GM12878 (cell line): Measurements from ENCODE around the gene PODXL2. TPM values are rescaled to one million over a fixed set of nuclear protein-coding genes. Genes with fewer than 3 reads are reported as not detected.

Source experiments
- ATAC-seq: fragments of 200-7000 bp; cut with Tn5 transposase; 3 replicates; pipeline ENCODE4 v1.9.1; 2020; ENCODE audit warnings: mild to moderate bottlenecking, moderate library complexity
- BruUV-seq: library from RNA; stranded (reverse); fragments of 400-500 nt; replicated peaks from 2 replicates; lab custom pipeline; 2021; lab: Mats Ljungman, UMichigan
- CTCF ChIA-PET: fragments of 300-600 bp; sonication (Branson Sonifier 250); formaldehyde crosslinking; extraction: SDS; loops from one replicate; lab custom pipeline; 2021; ENCODE audit warnings: inconsistent platforms; lab: Yijun Ruan, JAX
- POLR2A ChIA-PET: fragments of 350-600 bp; formaldehyde crosslinking; extraction: SDS; loops from one replicate; lab custom pipeline; 2021; ENCODE audit warnings: inconsistent platforms; lab: Charles Lee
- RAD21 ChIA-PET: fragments of 300-600 bp; sonication (Branson Sonifier 250); formaldehyde crosslinking; loops from one replicate; lab custom pipeline; 2023; ENCODE audit warnings: antibody characterized with exemption; ENCODE audit not compliant: unreplicated experiment; lab: Charles Lee
- SMC1A ChIA-PET: fragments of 300-600 bp; sonication (Branson Sonifier 250); formaldehyde crosslinking; loops from one replicate; lab custom pipeline; 2023; ENCODE audit not compliant: unreplicated experiment, uncharacterized antibody; lab: Charles Lee
- DNase-seq: peaks from one replicate; pipeline ENCODE4 v3.0.0-alpha.2; 2011; ENCODE audit warnings: low read depth, low spot score
- FAIRE-seq: peaks from 3 replicates; lab custom pipeline; 2011; peaks lifted over from hg19 to GRCh38; lab: Jason Lieb, UNC
- H2AFZ ChIP-seq: 2 replicates; pipeline ENCODE4 v1.6.0; 2011; ENCODE audit warnings: low read depth, low read length, control low read depth; ENCODE audit not compliant: control insufficient read depth
- H3K27ac ChIP-seq: 2 replicates; pipeline ENCODE4 v1.5.1; 2011; ENCODE audit warnings: control low read depth; ENCODE audit not compliant: control insufficient read depth, insufficient read depth
- H3K27me3 ChIP-seq, 2 experiments: replicated peaks in 1 of 2; 2 replicates each; pipeline versions ENCODE4 v1.6.0 to v1.6.1; 2011; ENCODE audit warnings: low read length in 1 of 2; ENCODE audit not compliant: control insufficient read depth in 2 of 2, insufficient read depth in 2 of 2
- H3K36me3 ChIP-seq, 2 experiments: 2 replicates each; pipeline ENCODE4 v1.5.1; 2011; ENCODE audit warnings: low read length in 1 of 2; ENCODE audit not compliant: control insufficient read depth in 2 of 2, insufficient read depth in 2 of 2
- H3K4me1 ChIP-seq: 2 replicates; pipeline ENCODE4 v1.6.1; 2011; ENCODE audit warnings: mild to moderate bottlenecking, low read length, moderate library complexity, mixed read lengths; ENCODE audit not compliant: control insufficient read depth, insufficient read depth
- H3K4me2 ChIP-seq: 2 replicates; pipeline ENCODE4 v1.6.0; 2011; ENCODE audit warnings: control low read depth; ENCODE audit not compliant: control insufficient read depth, insufficient read depth
- H3K4me3 ChIP-seq: fragments of 200-600 bp; sonication (generic); 2 replicates; pipeline ENCODE4 v1.5.1; 2016
- H3K79me2 ChIP-seq: 2 replicates; pipeline ENCODE4 v1.6.0; 2011; ENCODE audit warnings: low read length; ENCODE audit not compliant: control insufficient read depth, insufficient read depth
- H3K9ac ChIP-seq: 2 replicates; pipeline ENCODE4 v1.8.0; 2011; ENCODE audit warnings: low read length, control low read depth, mixed read lengths; ENCODE audit not compliant: control insufficient read depth, insufficient read depth
- H3K9me3 ChIP-seq: replicated peaks from 3 replicates; pipeline ENCODE4 v1.5.1; 2011; ENCODE audit warnings: mild to moderate bottlenecking, low read length; ENCODE audit not compliant: control insufficient read depth, insufficient read depth
- H4K20me1 ChIP-seq: 2 replicates; pipeline ENCODE4 v1.6.0; 2011; ENCODE audit not compliant: control insufficient read depth, insufficient read depth
- RAD51 ChIP-seq: fragments of 450-650 bp; IDR thresholded peaks from 2 replicates; pipeline ENCODE4 v1.6.1; 2016; ENCODE audit warnings: moderate library complexity, mild to moderate bottlenecking, inconsistent platforms
- RUNX3 ChIP-seq: IDR thresholded peaks from 2 replicates; pipeline ENCODE4 v1.6.1; 2012; ENCODE audit warnings: low read length, inconsistent platforms
- whole genome bisulfite sequencing: methylation state at CpG from one replicate; pipeline ENCODE4 v1.1.6; 2016; ENCODE audit warnings: low lambda C conversion rate; ENCODE audit not compliant: insufficient replicate concordance, insufficient coverage; ENCODE audit errors: missing lambda C conversion rate; 5-methylcytosine and 5-hydroxymethylcytosine counted together
- in situ Hi-C: fragments of 300-500 bp; cut with MboI; formaldehyde crosslinking; loops from 9 replicates; pipeline ENCODE4 v1.14.3; 2018; ENCODE audit warnings: mixed read lengths
- intact Hi-C: fragments of 100-400 bp; cut with micrococcal nuclease; formaldehyde crosslinking; loops from one replicate; pipeline ENCODE4 v1.14.2; 2022; ENCODE audit not compliant: unreplicated experiment
- polyA plus RNA-seq, 11 experiments: library from polyadenylated mRNA; depleted of rRNA in 4 of 11; unstranded in 6 of 11; stranded (reverse) in 5 of 11; fragments of >200 nt; fragmentation: Nextera tagmentation in 4 of 11; fragmentation: Illumina TruSeq in 1 of 11; extraction: Ambion mirVana in 4 of 11; extraction: Trizol in 1 of 11; gene quantifications; 1 replicate in 1 of 11; 2 replicates in 10 of 11; pipeline versions ENCODE4 v1.2.1 to v1.2.3, GENCODE V29; 2011 to 2016; ENCODE audit warnings: inconsistent platforms in 2 of 11, missing spikeins in 2 of 11, low read depth in 1 of 11
- total RNA-seq, 4 experiments: library from RNA; depleted of rRNA in 3 of 4; stranded (reverse); fragments of >200 nt in 3 of 4; fragmentation: Illumina TruSeq in 1 of 4; extraction: Trizol in 1 of 4; gene quantifications; 2 replicates each; pipeline versions ENCODE4 v1.2.1 to v1.2.3, GENCODE V29; 2013 to 2021
- TF ChIP-seq, protein P1 (sequence below): IDR thresholded peaks from 2 replicates; pipeline ENCODE4 v1.6.1; 2011; ENCODE audit warnings: borderline replicate concordance, low read depth, mild to moderate bottlenecking, moderate library complexity, mixed read lengths, low read length; ENCODE audit not compliant: insufficient read depth; ENCODE audit errors: extremely low read length
- TF ChIP-seq, protein P2 (sequence below): IDR thresholded peaks from 2 replicates; pipeline ENCODE4 v1.6.1; 2011; ENCODE audit warnings: mild to moderate bottlenecking, low read depth, low read length, moderate library complexity; ENCODE audit not compliant: insufficient replicate concordance

Gene PODXL2
- total and polyA plus RNA-seq, 10 of the 15 experiments (the other 5 are each of a cell fraction or from before 2014, with no cell fraction given): 0.03 to 24.4 (median 13.6) TPM; not detected in 2

DNA sequence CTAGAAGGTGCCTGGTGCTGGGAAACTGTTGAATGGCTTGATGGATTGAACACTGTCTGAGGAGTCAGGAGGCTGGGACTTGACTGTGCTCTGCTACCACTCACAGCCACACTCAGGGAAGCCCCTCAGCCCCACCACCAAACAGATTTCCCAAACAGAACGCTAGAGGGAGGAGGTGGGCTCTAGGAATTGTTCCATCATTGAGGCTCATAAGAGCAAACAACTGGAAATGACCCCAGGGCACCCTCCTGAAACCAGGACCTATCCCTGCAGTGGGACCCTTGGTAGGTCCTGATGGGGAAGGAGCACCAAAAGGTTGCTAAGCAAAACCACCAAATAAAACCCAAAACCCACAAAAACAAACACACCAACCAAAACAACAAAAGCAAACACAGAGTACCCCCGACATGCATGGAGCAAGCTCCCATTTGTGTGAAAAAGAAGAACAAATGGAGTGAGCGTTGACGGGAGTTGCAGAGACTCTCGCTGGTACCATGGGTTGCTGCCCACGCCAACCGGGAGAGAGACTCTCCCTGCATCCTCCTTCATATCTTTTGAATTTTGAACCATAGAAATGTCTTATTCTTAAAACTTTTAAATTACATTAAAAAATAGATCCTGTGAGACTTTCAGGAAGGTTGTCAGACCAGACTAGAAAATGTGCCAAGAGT, 89.4 kb downstream of the PODXL2 start:
- Histone ChIP-seq H3K4me2 (no peak overlapping the region), H3K9ac (no peak overlapping the region), H3K4me3 (no peak overlapping the region), H4K20me1 (no peaks in the 10 kb centered on the region), H3K9me3 (no peaks in the 10 kb centered on the region), H3K36me3 (peaks cover 39 to 43% of the 10 kb centered on the region in 2 experiments), H3K79me2 (no peaks in the 10 kb centered on the region)
- BruUV-seq: no TSS peak
- intact Hi-C loops (no loop called here), in situ Hi-C loops (no loop called here)
- POLR2A ChIA-PET: no interaction called here
- DNase-seq (no peak), ATAC-seq (no peak)
- CTCF ChIA-PET: interaction anchor here (0.7 kb wide), 1 partner anchor 1604 kb away, joined by 3 read pairs; no protein-coding TSS in a partner anchor
- RAD21 ChIA-PET: no interaction called here
- TF ChIP-seq, protein P1, sequence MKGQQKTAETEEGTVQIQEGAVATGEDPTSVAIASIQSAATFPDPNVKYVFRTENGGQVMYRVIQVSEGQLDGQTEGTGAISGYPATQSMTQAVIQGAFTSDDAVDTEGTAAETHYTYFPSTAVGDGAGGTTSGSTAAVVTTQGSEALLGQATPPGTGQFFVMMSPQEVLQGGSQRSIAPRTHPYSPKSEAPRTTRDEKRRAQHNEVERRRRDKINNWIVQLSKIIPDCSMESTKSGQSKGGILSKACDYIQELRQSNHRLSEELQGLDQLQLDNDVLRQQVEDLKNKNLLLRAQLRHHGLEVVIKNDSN: no peak
- TF ChIP-seq, protein P2, sequence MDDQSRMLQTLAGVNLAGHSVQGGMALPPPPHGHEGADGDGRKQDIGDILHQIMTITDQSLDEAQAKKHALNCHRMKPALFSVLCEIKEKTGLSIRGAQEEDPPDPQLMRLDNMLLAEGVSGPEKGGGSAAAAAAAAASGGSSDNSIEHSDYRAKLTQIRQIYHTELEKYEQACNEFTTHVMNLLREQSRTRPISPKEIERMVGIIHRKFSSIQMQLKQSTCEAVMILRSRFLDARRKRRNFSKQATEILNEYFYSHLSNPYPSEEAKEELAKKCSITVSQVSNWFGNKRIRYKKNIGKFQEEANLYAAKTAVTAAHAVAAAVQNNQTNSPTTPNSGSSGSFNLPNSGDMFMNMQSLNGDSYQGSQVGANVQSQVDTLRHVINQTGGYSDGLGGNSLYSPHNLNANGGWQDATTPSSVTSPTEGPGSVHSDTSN: no peak
- no peak for TF ChIP-seq RAD51
- 0 out of 2 replicates have a peak, but pooled peaks have one; percentile 9 for TF ChIP-seq RUNX3
- TF ChIP-seq, all 136 proteins: peak for 1
- FAIRE-seq: no peak
- Histone ChIP-seq H2AFZ (no peak overlapping the region), H3K27ac (no peak overlapping the region), H3K4me1 (peaks cover 6% of the 10 kb centered on the region; the same call in 1 of the 2 replicates), H3K27me3 (no peaks in the 10 kb centered on the region)
- WGBS: 91% methylated on average over 7 of the region's 7 CpGs
- SMC1A ChIA-PET: no interaction called here
